ENCODE results near the gene AK4. TPM values are rescaled to one million over a fixed set of nuclear protein-coding genes. Genes with fewer than 3 reads are reported as not detected.

The AK4 gene
- total and polyA plus RNA-seq, 2 of the 8 experiments (the other 6 are each of a cell fraction or from before 2014, with no cell fraction given), result 64.5 to 175 TPM

- TF ChIP-seq EGR1 (IDR thresholded peaks at IDR 0.05; ENCODE audit: borderline replicate concordance, low read depth, low read length) (no peak), SIN3A (conservative IDR thresholded peaks at IDR 0.05 in 1 of 2, IDR thresholded peaks at IDR 0.05 in 1 of 2; ENCODE audit: low read depth in 1 of 2, low read length in 2 of 2) (no peak), SP2 (IDR thresholded peaks at IDR 0.05; ENCODE audit: low read length) (no peak)
Observed at GRCh38 chr1:65105596-65105995, 42.4 kb upstream of the AK4 start (continued).

Data from H1 (cell line).